OCI-LY3 (cell line): ENCODE measurements around the gene PERM1.

Experiments
- H2AFZ ChIP-seq: fragments of 200-600, 300-600 bp; shearing (Covaris generic); 2 replicates; pipeline ENCODE4 v1.6.0; 2014; ENCODE audit warnings: antibody characterized with exemption, low read depth, low read length
- H3K27ac ChIP-seq: fragments of 200-600, 300-600 bp; sonication (generic); 2 replicates; pipeline ENCODE4 v1.5.1; 2014; ENCODE audit warnings: mild to moderate bottlenecking, low read length, moderate library complexity, mixed read lengths
- H3K27me3 ChIP-seq: fragments of 200-600, 300-600 bp; sonication (generic); 2 replicates; pipeline ENCODE4 v1.6.1; 2014; ENCODE audit warnings: low read depth, low read length, mixed read lengths
- H3K36me3 ChIP-seq: fragments of 200-600, 300-600 bp; sonication (generic); replicated peaks from 2 replicates; pipeline ENCODE3; 2014; ENCODE audit warnings: low read depth, low read length, mixed read lengths
- H3K4me1 ChIP-seq: fragments of 300-600, 200-600 bp; sonication (generic); 2 replicates; pipeline ENCODE4 v1.6.1; 2014; ENCODE audit warnings: low read length, mixed read lengths
- H3K4me2 ChIP-seq: fragments of 200-600, 300-600 bp; sonication (generic); 2 replicates; pipeline ENCODE4 v1.6.1; 2014; ENCODE audit warnings: low read length, mixed read lengths
- H3K4me3 ChIP-seq: fragments of 300-600, 200-600 bp; sonication (generic); 2 replicates; pipeline ENCODE4 v1.5.1; 2014; ENCODE audit warnings: antibody characterized with exemption, mild to moderate bottlenecking, low read length, moderate library complexity
- H3K79me2 ChIP-seq: fragments of 300-600, 200-600 bp; shearing (Covaris generic); 2 replicates; pipeline ENCODE4 v1.6.1; 2014; ENCODE audit warnings: mild to moderate bottlenecking, low read length, mixed read lengths
- H3K9ac ChIP-seq: fragments of 300-600, 200-600 bp; shearing (Covaris generic); 2 replicates; pipeline ENCODE4 v1.6.0; 2014; ENCODE audit warnings: mild to moderate bottlenecking, low read length, moderate library complexity
- H3K9me3 ChIP-seq: fragments of 200-600, 300-600 bp; shearing (Covaris generic); 2 replicates; pipeline ENCODE4 v1.6.1; 2014; ENCODE audit warnings: low read length, mixed read lengths; ENCODE audit not compliant: insufficient read depth
- H4K20me1 ChIP-seq: fragments of 200-600, 300-600 bp; sonication (generic); 2 replicates; pipeline ENCODE4 v1.6.1; 2016; ENCODE audit warnings: low read length, mixed read lengths; ENCODE audit not compliant: insufficient read depth
- EZH2phosphoT487 ChIP-seq: fragments of 200-600 bp; shearing (Covaris generic); IDR thresholded peaks from 2 replicates; pipeline ENCODE4 v1.6.1; 2018; ENCODE audit warnings: antibody characterized with exemption, mixed run types, low read depth
- TF ChIP-seq, protein P1 (sequence below): fragments of 200-600, 300-600 bp; sonication (generic); IDR thresholded peaks from 2 replicates; pipeline ENCODE4 v1.5.1; 2014; ENCODE audit warnings: antibody characterized with exemption, low read length, low read depth

Gene PERM1

DNA sequence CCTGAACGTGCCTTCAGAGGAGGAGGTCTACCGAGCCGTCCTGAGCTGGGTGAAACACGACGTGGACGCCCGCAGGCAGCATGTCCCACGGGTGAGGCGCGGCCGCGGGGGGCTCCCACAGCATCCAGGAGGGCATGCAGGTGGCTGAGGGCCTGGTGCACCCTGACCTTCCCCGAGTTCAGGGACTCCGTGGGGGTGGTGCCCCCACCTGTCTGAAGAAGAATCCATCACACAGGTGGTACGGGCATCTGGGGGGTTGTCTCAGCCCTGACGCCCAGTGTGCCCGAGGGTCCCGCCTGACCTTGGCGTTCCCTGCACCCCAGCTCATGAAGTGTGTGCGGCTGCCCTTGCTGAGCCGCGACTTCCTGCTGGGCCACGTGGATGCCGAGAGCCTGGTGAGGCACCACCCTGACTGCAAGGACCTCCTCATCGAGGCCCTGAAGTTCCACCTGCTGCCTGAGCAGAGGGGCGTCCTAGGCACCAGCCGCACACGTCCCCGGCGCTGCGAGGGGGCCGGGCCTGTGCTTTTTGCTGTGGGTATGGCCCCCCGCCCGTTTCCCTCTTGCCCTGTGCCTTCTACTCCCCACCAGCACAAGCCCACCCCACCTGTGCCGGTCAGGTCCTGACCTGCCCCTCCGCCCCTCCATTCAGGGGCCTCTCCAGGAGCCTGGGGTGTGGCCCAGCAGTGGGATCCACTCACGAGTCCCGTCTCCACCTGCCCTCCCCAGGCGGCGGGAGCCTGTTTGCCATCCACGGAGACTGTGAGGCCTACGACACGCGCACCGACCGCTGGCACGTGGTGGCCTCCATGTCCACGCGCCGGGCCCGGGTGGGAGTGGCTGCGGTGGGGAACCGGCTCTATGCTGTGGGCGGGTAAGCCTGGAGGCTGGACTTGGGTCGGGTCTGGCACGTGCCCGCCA, 19.3 kb downstream of the PERM1 start:
- no peaks in the 10 kb centered on the region for H3K36me3 ChIP-seq
- no peak overlapping the region for H3K4me3 ChIP-seq
- H3K79me2 ChIP-seq, result peaks cover 15% of the 10 kb centered on the region
- no peak overlapping the region for H3K4me2 ChIP-seq
- peaks cover 16% of the 10 kb centered on the region for H3K4me1 ChIP-seq
- no peak overlapping the region for H3K9ac ChIP-seq
- no peaks in the 10 kb centered on the region for H3K9me3 ChIP-seq
- 0 out of 2 replicates have a peak, but pooled peaks cover 2% of the 10 kb centered on the region for H4K20me1 ChIP-seq
- H3K27ac ChIP-seq, result no peak overlapping the region
- H3K27me3 ChIP-seq, result no peaks in the 10 kb centered on the region
- H2AFZ ChIP-seq, result no peak overlapping the region
- no peak for TF ChIP-seq EZH2phosphoT487
- TF ChIP-seq, protein P1, sequence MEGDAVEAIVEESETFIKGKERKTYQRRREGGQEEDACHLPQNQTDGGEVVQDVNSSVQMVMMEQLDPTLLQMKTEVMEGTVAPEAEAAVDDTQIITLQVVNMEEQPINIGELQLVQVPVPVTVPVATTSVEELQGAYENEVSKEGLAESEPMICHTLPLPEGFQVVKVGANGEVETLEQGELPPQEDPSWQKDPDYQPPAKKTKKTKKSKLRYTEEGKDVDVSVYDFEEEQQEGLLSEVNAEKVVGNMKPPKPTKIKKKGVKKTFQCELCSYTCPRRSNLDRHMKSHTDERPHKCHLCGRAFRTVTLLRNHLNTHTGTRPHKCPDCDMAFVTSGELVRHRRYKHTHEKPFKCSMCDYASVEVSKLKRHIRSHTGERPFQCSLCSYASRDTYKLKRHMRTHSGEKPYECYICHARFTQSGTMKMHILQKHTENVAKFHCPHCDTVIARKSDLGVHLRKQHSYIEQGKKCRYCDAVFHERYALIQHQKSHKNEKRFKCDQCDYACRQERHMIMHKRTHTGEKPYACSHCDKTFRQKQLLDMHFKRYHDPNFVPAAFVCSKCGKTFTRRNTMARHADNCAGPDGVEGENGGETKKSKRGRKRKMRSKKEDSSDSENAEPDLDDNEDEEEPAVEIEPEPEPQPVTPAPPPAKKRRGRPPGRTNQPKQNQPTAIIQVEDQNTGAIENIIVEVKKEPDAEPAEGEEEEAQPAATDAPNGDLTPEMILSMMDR, result no peak

DNA sequence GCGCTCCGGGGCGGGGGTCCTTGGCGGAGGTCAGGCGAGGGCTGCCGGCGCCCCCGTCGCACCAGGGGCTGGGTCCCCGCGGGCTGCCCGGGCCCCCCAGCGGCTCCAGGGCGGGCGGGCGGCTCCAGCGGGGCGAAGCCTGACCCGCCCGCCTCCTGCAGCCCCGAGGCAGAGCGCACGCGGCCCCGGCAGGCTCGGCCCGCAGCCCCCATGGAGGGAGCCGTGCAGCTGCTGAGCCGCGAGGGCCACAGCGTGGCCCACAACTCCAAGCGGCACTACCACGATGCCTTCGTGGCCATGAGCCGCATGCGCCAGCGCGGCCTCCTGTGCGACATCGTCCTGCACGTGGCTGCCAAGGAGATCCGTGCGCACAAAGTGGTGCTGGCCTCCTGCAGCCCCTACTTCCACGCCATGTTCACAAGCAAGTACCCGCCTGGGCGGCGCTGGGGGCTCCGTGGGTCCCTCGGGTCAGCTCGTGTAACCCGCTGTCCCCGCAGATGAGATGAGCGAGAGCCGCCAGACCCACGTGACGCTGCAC, 20.7 kb downstream of the PERM1 start:
- Histone ChIP-seq H3K4me2 (peak overlapping the region; percentile 74), H2AFZ (no peak overlapping the region), H4K20me1 (0 out of 2 replicates have a peak, but pooled peaks cover 7% of the 10 kb centered on the region), H3K4me1 (peaks cover 14% of the 10 kb centered on the region), H3K27me3 (no peaks in the 10 kb centered on the region), H3K27ac (no peak overlapping the region), H3K4me3 (peak overlapping the region; percentile 94), H3K9me3 (no peaks in the 10 kb centered on the region), H3K9ac (peak overlapping the region; percentile 74; the same call in 1 of the 2 replicates), H3K36me3 (peaks cover 6% of the 10 kb centered on the region), H3K79me2 (peaks cover 25% of the 10 kb centered on the region)
- TF ChIP-seq, protein P1, result no peak
- TF ChIP-seq EZH2phosphoT487, result no peak

DNA sequence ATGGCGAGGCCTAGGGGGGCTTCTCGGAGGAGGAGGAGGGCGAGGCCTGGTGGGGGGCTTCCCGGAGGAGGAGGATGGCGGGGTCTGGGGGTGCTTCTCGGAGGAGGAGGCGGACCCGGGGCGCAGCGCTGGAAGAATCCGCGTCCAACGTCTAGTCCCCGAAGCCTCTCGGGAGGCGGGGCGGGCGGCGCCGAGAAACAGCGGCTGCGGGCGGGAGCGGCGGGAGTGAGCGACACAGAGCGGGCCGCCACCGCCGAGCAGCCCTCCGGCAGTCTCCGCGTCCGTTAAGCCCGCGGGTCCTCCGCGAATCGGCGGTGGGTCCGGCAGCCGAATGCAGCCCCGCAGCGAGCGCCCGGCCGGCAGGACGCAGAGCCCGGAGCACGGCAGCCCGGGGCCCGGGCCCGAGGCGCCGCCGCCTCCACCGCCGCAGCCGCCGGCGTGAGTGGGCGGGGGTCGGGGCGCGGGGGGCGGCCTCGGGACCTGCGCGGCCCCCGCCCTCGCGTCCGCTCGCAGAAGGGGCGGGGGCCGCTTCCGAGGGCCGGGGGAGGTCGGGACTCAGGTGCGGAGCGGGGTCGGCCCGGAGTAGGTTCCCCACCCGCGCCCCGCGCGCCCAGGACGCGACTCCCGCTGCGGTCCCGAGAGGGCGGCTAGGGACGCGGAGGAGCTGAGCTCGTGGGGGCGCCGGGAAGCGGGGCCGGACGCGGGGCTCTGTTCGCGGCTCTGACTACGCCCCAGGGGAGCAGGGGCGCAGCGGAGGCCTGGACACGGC, 21.3 kb downstream of the PERM1 start, which contains the start of gene KLHL17:
Gene KLHL17, plus strand, starts transcription at position 222 of the 769 bp plus-strand sequence. Its CDS starts 110 bp downstream, at position 332.
- H3K9me3 ChIP-seq, result no peaks in the 10 kb centered on the region
- 0 out of 2 replicates have a peak, but pooled peaks cover 7% of the 10 kb centered on the region for H4K20me1 ChIP-seq
- H3K79me2 ChIP-seq, result peaks cover 25% of the 10 kb centered on the region
- peaks cover 11% of the 10 kb centered on the region for H3K36me3 ChIP-seq
- peak within 1 kb of the TSS; percentile 74 for H3K9ac ChIP-seq
- H3K27ac ChIP-seq, result 0 out of 2 replicates have a peak within 1 kb of the TSS, but pooled peaks have one; percentile 28
- peak within 1 kb of the TSS; percentile 74 for H3K4me2 ChIP-seq
- peak within 1 kb of the TSS; percentile 94 for H3K4me3 ChIP-seq
- H3K4me1 ChIP-seq, result peaks cover 14% of the 10 kb centered on the region
- H3K27me3 ChIP-seq, result no peaks in the 10 kb centered on the region
- TF ChIP-seq, protein P1, result no peak
- peak within 1 kb of the TSS; percentile 77; the same call in 1 of the 2 replicates for H2AFZ ChIP-seq
